ENCODE results near the gene ELF3.
"Not testable (repeated sequence)": the region's sequence is repeated elsewhere in the genome, so short reads cannot be mapped to it uniquely, and the experiment has no call there.

ELF3 gene

GRCh38 chr1:202010180-202011015 is at the start of gene ELF3:
TSS of gene ELF3 (plus strand) at chr1:202010587. CDS start at chr1:202011137, 550 bp downstream.
- peak; percentile 99 for DNase-seq (ENCODE audit: low spot score)

- not testable (repeated sequence) for DNase-seq (ENCODE audit: low spot score)
Observed at GRCh38 chr1:201962382-201962781, 48.0 kb upstream of the ELF3 start.

GRCh38 chr1:201964261-201964660 is 46.1 kb upstream of the ELF3 start:
- DNase-seq (ENCODE audit: low spot score): no peak

GRCh38 chr1:201966171-201966570 is 44.2 kb upstream of the ELF3 start:
- no peak for DNase-seq (ENCODE audit: low spot score)

- no peak for DNase-seq (ENCODE audit: low spot score)
Observed at GRCh38 chr1:201968202-201968925, 42.0 kb upstream of the ELF3 start.

GRCh38 chr1:201970334-201971159 is 39.8 kb upstream of the ELF3 start:
- no peak for DNase-seq (ENCODE audit: low spot score)

- DNase-seq (ENCODE audit: low spot score): no peak
Observed at GRCh38 chr1:201982082-201982622, 28.2 kb upstream of the ELF3 start.

GRCh38 chr1:201982623-201983379 is 27.6 kb upstream of the ELF3 start, which contains the start of gene RNPEP:
TSS of gene RNPEP (plus strand) at chr1:201982648. CDS start at chr1:201982667, 19 bp downstream.
- peak; percentile 60 for DNase-seq (ENCODE audit: low spot score)

GRCh38 chr1:201983380-201983805 is 27.0 kb upstream of the ELF3 start:
- no peak for DNase-seq (ENCODE audit: low spot score)

GRCh38 chr1:201984446-201984845 is 25.9 kb upstream of the ELF3 start:
- no peak for DNase-seq (ENCODE audit: low spot score)

DNA sequence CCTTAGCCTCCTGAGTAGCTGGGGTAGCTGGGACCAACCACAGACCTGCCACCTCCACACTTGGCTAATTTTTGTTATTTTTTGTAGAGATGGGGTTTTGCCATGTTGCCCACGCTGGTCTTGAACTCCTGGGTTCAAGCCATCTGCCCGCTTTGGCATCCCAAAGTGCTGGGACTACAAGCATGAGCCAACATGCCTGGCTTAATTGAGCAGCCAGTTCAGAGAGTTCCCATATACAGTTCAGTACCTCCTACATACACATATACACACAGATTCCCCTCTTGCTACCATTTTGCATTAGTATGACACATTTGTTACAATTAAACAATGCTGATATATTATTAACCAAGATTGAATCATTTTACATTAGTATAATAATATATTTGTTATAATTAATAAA is 25.0 kb upstream of the ELF3 start:
- DNase-seq (ENCODE audit: low spot score): no peak

GRCh38 chr1:201988601-201989000 is 21.8 kb upstream of the ELF3 start:
- no peak for DNase-seq (ENCODE audit: low spot score)

GRCh38 chr1:201989354-201990128 is 20.8 kb upstream of the ELF3 start:
- DNase-seq (ENCODE audit: low spot score): no peak

DNA sequence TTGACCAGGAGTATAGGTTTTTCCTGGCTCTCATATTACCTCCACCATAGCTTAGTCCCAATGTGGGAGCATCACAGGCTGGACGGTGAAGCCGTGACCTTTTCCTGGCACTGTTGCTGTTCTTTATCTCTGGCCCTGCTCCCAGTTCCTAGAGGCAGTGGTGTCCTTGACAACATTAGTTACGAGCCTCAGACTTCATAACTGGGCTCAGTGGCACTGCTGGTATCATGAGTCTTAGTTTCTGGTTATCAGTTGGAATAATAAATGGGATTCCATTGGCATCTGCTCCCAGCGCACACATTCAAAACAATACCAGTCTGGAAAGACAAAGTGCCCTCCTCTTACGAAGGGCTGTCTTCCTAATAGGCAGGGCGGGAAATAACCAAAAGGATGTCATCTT is 20.0 kb upstream of the ELF3 start:
- no peak for DNase-seq (ENCODE audit: low spot score)

GRCh38 chr1:201999625-202000238 is 10.7 kb upstream of the ELF3 start:
- DNase-seq (ENCODE audit: low spot score): peak; percentile 72

GRCh38 chr1:202002507-202002906 is 7.9 kb upstream of the ELF3 start:
- DNase-seq (ENCODE audit: low spot score): no peak

DNA sequence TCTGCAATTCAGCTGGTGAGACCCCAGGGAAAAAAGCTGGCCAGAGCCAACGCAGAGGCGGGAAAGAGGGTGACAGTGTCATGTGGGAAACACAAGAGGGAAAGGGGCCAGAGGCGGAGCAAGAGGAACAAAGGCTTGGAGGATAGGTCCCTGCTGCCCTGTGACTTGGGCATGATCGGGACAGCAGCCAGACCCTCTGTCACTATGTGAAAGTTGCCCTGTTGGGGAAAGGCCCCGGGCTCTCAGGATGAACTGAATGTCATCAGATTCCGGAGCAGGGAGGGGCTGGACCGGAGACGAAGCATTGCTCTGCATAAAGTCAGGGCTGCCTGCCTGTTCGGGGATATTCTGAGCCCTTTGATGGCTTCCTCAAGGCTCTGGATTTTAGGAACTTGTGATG is 5.7 kb upstream of the ELF3 start:
- DNase-seq (ENCODE audit: low spot score): no peak

- peak; percentile 25 for DNase-seq (ENCODE audit: low spot score)
Observed at GRCh38 chr1:202005958-202006357, 4.4 kb upstream of the ELF3 start.

DNA sequence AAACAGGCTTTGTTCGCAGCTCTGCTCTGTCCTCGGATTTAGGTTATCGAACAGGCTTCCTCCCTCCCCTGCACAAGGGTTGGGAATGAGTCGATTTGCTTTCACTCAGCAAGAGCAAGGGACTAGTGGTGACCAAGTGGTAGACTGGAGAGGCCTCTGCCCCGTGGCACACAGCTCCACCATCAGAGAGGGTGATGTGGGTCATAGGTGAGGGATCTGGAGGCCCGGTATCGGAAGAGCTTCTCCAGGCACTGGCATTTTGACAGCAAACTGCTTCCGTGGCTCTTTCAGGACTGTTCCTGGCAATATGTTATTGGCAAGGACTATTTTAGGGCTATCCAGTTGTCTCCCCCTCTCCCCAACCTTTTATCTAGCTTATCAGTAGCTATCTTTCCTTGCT is 3.1 kb upstream of the ELF3 start:
- no peak for DNase-seq (ENCODE audit: low spot score)

All from SW480 (cell line).